ENCODE data around the gene PCIF1.
"Not testable (repeated sequence)": the region's sequence is repeated elsewhere in the genome, so short reads cannot be mapped to it uniquely, and the experiment has no call there.

PCIF1 gene

DNA sequence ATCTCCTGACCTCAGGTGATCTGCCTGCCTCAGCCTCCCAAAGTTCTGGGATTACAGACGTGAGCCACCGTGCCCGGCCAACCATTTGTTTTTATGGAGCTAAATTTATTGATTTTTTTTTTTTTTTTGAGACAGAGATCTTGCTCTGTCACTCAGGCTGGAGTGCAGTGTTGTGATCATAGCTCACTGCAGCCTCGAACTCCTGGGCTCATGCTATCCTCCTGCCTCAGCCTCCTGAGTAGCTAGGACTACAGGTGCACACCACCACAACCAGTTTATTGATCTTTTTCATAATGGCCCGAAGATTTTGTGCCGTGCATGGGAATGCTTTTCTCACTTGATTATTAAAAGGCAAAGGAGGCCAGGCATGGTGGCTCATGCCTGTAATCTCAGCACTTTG, 54.3 kb downstream of the PCIF1 start:
- not testable (repeated sequence) for DNase-seq (ENCODE audit: low read depth in 2 of 3, low spot score in 1 of 3)

DNA sequence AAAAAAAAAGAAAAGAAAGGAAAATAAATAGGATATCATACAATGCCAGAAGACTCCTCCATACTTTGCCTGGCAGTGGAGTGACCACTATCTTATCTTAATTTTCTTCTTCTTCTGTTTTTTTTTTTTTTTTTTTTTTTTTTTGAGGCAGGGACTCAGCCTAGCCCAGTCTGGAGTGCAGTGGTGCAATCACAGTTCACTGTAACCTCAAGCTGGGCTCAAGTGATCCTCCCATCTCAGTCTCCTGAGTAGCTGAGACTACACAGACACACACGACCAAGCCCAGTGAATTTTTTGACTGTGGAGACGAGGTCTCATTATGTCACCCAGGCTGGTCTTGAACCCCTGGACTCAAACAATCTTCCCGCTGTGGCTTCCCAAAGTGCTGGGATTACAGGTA, 57.1 kb downstream of the PCIF1 start:
- no peak for DNase-seq (ENCODE audit: low read depth in 2 of 3, low spot score in 1 of 3)

DNA sequence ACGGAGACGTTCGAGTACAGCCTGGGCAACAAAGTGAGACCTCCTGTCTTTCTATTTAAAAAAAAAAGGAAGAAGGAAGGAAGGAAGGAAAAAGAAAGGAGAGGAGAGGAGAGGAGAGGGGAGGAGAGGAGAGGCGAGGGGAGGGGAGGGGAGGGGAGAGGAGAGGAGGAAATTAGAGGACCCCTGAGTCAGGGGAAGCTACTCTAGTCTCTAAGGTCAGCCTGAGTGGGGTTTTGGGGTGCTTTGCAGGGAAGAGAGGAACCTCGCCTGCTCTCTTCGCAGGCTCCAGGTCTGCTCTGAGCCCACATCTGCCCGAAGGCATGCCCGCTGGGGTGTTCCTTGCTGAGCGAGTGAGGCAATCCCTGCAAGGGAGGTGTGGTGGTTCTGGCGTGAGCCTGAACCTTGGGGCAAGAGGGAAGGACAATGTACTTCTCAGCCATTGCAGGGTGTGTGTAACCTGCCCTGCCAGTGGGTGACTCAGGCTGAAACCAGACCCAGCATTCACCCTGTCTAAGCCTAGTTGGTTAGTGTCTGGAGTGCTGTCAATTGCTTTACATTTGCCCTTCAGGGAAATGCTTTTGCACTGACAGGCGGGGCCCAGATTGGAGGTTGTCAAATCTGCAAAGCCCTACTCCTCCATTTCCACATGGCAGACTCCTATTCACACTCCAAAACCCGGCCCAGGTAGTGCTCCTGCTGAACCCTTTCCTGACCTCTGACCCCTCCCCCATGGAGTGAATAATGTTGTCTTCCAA, 58.9 kb downstream of the PCIF1 start:
- DNase-seq (ENCODE audit: low read depth in 2 of 3, low spot score in 1 of 3), result no peak

DNA sequence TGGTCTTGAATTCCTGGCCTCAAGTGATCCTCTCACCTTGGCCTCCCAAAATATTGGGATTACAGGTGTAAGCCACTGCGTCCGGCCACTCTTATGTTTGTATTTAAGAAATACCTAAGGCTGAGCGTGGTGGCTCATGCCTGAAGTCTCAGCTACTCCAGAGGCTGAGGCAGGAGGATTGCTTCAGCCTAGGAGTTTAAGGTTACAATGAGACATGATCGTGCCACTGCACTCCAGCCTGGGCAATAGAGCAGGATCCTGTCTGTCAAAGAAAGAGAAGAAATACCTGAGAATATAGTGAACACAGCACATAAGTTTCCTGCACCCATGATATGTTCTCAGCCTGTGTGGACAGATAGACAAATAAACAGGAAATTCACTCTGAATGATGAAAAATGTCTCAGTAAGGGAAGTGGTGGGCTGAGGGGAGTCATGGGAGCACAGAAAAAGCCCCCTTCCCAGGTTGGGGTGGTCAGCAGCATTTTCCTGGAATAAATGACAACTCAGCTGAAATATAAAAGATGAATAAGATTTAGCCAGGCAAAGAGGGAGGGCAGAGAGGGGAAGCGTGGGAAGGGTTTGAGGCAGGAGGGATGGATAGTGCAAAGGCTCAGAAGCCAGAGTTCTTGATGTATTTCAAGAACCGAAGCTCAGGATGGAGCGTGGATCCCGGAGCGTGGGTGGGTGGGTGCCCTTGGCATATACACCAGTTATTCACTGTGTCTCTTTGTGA, 60.4 kb downstream of the PCIF1 start:
- no peak for DNase-seq (ENCODE audit: low read depth in 2 of 3, low spot score in 1 of 3)

DNA sequence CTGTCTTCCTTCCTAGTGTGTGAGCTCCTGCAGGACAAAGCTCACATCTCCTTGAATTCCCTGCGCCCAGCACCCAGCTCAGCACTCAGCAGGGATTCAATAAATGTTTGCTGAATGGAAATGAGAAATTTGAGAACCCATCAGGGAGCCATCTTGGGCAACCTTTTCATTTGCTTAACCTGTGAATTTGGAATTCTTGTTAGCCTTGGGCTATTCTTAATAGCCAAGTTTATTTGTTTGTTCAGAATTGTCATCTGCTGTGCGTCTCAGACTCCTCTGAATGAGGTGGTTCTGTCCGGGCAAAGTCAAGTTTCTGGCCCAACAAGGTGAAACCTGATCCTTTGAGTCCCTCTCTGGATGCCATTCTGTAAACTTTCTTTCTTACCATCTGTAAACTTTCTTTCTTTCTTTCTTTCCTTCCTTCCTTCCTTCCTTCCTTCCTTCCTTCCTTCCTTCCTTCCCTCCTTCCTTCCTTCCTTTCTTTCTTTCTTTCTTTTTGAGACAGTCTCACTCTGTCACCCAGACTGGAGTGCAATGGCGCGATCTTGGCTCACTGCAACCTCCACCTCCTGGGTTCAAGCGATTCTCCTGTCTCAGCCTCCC, 61.1 kb downstream of the PCIF1 start:
- not testable (repeated sequence) for DNase-seq (ENCODE audit: low read depth in 2 of 3, low spot score in 1 of 3)

DNA sequence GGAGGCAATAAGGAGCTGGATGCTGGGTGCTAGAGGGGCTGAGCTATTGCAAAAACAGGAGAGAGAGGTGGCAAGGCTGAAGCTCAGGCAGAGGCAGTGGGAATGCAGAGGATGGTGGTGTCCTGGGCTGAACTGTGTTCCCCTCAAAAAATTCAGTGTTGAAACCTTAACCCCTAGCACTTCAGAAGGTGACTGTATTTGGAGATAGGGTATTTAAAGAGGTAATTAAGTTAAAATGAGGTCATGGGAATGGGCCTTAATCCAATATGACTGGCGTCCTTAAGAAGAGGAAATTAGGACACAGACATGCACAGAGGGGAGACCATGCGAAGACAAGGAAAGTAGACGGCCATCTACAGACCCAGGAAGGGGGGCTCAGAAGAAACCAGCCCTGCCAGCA, 62.7 kb downstream of the PCIF1 start:
- no peak for DNase-seq (ENCODE audit: low read depth in 2 of 3, low spot score in 1 of 3)

All from stimulated activated CD4-positive, alpha-beta T cell treated with anti-CD3 and anti-CD28 coated beads, Interleukin-12 subunit alpha, Interleukin-12 subunit beta, amount 100 ng/mL, for 48 hours (primary cell).